ENCODE measurements around the gene SLC35F4.
"Not testable (repeated sequence)": the region's sequence is repeated elsewhere in the genome, so short reads cannot be mapped to it uniquely, and the experiment has no call there.

Gene SLC35F4

DNA sequence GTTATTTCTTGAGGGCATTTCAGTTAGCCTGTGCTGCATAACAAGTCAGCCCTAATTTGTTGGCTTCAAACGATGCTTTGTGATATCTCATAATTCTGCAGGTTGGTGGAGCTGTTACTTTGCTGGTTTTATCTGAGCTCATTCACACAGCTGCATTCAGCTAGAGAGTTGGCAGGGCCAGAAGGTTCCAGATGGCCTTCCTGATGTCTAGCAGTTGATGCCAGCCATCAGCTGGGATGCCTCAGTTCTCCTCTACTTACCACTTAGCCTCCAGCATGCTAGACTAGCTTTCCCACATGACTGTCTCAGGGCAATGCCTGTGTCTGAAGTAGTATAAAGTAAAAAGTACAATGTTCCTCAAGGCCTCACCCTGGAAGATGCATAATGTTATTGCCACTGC, 130.6 kb downstream of the SLC35F4 start:
- DNase-seq (ENCODE audit: low read depth): no peak
- H3K4me3 ChIP-seq (ENCODE audit: low read depth, low read length): no peak overlapping the region
- TF ChIP-seq CTCF (IDR thresholded peaks at IDR 0.05; ENCODE audit: low read depth, low read length): no peak

DNA sequence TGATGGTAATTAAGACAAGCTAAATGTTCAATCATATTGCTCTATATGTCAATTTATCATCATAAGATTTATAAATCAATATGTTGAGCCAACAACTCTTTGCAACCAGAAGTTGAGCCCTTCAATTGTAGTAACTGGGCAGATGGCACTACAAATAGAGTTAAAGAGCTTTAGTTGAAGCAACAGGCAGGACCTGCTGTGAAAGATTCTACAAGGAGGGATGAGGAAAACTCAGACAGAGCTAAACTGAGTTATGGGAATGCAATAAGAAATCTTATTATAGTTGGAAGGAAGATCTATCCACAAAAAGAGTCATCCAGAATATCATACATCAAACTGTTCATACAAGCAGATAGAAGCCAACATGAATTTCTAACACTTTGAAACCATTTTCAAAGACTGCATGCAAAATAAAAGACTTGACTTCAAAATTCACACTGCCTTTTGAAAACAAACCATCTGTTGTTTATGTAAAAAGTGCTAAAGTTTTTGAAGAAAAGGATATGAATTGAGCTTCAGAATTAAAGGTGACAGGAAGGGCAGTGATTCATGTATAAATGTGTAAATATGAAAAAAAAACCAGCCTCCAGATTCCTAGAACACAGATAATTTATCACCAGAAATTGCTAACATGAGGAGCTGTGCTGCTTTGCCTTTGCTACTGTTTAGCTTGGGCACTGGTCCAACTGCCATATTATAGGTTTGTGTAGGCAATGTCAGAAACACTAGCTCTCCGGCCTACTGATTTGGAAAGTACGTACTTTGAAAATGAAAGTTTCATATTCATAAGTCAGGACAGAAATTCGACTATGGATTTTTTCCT, 133.2 kb downstream of the SLC35F4 start:
- no peak for DNase-seq (ENCODE audit: low read depth)
- TF ChIP-seq CTCF (IDR thresholded peaks at IDR 0.05; ENCODE audit: low read depth, low read length) (no peak), MYC (IDR thresholded peaks at IDR 0.05; ENCODE audit: low read depth, low read length) (no peak), POLR2A (IDR thresholded peaks at IDR 0.05; ENCODE audit: extremely low read depth, insufficient read length) (no peak), MAX (IDR thresholded peaks at IDR 0.05; ENCODE audit: low read depth, low read length) (no peak)
- H3K4me3 ChIP-seq (ENCODE audit: low read depth, low read length): no peak overlapping the region

DNA sequence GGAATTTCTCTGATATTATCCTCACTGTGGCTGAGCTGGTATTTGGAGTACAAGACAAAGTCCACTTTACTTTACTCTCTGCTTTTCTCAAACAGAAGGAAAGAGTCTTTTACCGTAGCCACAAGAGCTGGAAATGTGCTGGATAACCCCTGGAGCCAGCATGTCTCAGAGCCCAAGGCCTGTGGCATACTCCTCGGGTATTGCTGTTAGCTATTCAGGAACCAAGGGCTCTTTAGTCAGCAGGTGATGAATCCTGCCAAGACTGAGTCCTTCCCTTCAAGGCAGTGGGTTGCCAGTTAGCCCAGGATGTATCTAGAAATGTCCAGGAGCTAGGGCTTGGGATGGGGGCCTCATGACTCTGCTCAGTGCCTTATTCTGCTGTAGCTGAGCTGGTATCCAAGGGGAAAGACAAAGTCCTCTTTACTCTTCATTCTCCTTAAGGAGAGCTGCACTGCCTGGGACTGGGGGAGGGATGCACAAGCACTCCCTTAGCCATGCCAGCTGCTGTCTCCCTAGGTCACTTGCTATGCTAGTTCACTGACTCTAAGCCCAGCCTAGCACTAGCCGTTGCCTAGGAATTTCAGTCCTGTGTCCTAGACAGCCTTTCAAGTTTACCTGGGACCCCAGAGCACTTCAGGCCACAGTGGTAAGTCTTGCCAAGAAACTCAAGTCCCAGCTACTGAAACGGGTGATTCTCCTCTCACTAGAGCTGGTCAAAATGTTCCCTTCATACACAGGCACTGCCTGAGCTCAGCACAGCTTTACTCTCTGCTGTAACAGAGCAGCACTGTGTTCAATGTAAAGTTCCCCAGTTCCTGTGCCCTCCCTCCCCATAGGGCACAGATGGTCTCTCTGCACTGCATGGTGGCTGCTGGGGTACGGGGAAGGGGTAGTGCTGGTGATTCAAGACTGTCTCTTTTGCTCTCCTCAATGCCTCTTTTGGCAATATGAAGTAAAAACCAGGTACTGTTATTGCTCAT, 136.4 kb downstream of the SLC35F4 start:
- no peak for DNase-seq (ENCODE audit: low read depth)
- TF ChIP-seq MYC (IDR thresholded peaks at IDR 0.05; ENCODE audit: low read depth, low read length) (no peak), CTCF (IDR thresholded peaks at IDR 0.05; ENCODE audit: low read depth, low read length) (no peak), MAX (IDR thresholded peaks at IDR 0.05; ENCODE audit: low read depth, low read length) (no peak), POLR2A (IDR thresholded peaks at IDR 0.05; ENCODE audit: extremely low read depth, insufficient read length) (no peak)
- no peak overlapping the region for H3K4me3 ChIP-seq (ENCODE audit: low read depth, low read length)

DNA sequence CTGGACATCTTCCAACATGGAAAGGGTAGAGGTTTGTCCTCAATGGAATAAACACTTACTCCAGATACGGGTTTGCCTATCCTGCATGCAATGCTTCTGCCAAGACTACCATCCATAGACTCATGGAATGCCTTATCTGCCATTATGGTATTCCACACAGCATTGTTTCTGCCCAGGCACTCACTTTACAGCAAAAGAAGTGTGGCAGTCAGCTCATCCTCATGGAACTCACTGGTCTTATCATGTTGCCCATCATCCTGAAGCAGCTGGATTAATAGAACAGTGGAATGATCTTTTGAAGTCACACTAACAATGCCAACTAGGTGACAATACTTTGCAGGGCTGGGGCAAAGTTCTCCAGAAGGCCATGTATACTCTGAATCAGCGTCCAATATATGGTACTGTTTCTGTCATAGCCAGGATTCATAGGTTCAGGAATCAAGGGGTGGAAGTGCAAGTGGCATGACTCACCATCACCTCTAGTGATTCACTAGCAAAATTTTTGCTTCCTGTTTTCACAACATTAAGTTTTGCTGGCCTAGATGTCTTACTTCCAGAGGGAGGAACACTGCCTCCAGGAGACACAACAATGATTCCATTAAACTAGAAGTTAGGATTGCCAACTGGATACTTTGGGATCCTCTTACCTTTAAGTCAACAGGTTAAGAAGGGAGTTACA, 140.4 kb downstream of the SLC35F4 start:
- no peak overlapping the region for H3K4me3 ChIP-seq (ENCODE audit: low read depth, low read length)
- no peak for DNase-seq (ENCODE audit: low read depth)
- TF ChIP-seq MYC (IDR thresholded peaks at IDR 0.05; ENCODE audit: low read depth, low read length): no peak
- no peak for TF ChIP-seq MAX (IDR thresholded peaks at IDR 0.05; ENCODE audit: low read depth, low read length)
- TF ChIP-seq CTCF (IDR thresholded peaks at IDR 0.05; ENCODE audit: low read depth, low read length): no peak
- TF ChIP-seq POLR2A (IDR thresholded peaks at IDR 0.05; ENCODE audit: extremely low read depth, insufficient read length): no peak

DNA sequence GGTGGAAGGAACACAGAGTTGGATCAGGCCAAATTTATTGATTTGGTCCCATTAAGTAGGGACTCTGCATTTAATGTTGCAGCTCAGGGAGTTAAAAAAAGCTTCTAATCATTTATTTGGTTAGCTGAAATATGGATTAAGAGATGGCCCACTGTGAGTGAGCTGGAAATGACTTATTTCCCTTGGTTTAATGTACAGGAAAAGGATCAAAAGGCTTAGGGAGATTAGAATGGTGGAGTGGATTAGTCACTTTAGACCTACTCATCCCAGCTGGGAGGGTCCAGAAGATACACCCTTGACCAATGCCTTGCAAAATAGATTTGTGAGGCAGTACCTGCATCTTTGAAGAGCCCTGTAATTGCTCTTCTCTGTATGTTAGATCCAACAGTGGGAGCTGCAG, 143.8 kb downstream of the SLC35F4 start:
- DNase-seq (ENCODE audit: low read depth); H3K4me3 ChIP-seq (ENCODE audit: low read depth, low read length): not testable (repeated sequence)

GRCh38 chr14:57714487-57714931, 151.4 kb downstream of the SLC35F4 start:
- no peak for DNase-seq (ENCODE audit: low read depth)
- H3K4me3 ChIP-seq (ENCODE audit: low read depth, low read length): no peak overlapping the region
- TF ChIP-seq MYC (IDR thresholded peaks at IDR 0.05; ENCODE audit: low read depth, low read length): no peak
- TF ChIP-seq CTCF (IDR thresholded peaks at IDR 0.05; ENCODE audit: low read depth, low read length): no peak
- TF ChIP-seq MAX (IDR thresholded peaks at IDR 0.05; ENCODE audit: low read depth, low read length): no peak
- no peak for TF ChIP-seq POLR2A (IDR thresholded peaks at IDR 0.05; ENCODE audit: extremely low read depth, insufficient read length)

Measured in NB4 (cell line).